Medulla oblongata (tissue), 1 donor: Measurements from ENCODE around the gene PRCC.
"Not testable (repeated sequence)": the region's sequence is repeated elsewhere in the genome, so short reads cannot be mapped to it uniquely, and the experiment has no call there.

Experiments
- DNase-seq: peaks from one replicate; pipeline ENCODE4 v3.0.0-alpha.2; 2015; ENCODE audit errors: extremely low spot score

Gene PRCC

DNA sequence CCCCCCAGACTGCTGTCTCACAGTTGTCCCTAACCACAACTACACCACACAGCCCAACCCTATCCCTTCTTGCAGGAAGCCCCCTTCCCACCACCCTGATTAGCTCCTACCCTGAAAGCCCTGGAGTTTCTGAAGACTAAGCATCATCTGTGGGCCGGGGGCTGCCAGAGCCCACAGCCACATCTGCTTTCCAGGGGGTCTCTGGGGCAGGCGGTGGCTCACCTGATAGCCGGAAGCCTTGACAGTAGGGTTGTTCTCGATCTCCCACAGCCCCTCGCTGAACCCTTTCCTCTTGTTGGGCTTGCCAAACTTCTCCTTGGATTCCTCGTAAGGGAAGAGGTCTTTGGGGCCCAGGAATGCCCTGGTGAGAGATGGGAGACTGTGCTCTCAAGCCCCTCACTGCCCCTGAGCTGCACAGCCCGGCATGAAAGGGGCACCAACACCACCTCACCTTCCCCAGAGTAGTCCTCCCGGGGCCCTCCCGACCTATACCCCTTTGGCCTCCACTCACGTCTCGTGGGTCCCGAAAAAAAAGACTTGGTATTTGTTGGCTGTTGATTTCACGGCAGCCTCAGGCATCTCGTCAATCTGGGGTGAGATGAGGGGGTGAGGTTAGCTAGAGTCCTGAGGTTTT is 22.4 kb upstream of the PRCC start:
- no peak for DNase-seq

DNA sequence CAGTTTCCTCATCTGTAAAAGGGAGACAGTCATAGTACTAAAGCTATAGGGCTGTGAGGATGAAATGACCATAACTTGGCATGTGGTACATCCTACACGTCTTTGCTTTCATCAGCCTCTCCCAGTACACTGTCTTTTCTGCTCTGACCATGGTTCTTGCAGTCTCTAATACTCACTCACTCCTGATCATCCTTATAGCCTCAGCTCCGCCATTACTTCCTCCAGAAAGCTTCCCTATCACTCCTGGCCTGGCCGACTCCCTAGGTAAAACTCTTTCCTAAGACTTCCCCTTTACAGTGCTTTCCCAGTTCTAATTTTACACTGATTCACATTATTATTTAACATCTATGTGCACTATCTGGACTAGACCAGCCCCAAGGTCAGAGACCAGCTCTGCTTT is 21.5 kb upstream of the PRCC start:
- DNase-seq: no peak

- DNase-seq: no peak
Measured at GRCh38 chr1:156746406-156746727, 21.0 kb upstream of the PRCC start.

DNA sequence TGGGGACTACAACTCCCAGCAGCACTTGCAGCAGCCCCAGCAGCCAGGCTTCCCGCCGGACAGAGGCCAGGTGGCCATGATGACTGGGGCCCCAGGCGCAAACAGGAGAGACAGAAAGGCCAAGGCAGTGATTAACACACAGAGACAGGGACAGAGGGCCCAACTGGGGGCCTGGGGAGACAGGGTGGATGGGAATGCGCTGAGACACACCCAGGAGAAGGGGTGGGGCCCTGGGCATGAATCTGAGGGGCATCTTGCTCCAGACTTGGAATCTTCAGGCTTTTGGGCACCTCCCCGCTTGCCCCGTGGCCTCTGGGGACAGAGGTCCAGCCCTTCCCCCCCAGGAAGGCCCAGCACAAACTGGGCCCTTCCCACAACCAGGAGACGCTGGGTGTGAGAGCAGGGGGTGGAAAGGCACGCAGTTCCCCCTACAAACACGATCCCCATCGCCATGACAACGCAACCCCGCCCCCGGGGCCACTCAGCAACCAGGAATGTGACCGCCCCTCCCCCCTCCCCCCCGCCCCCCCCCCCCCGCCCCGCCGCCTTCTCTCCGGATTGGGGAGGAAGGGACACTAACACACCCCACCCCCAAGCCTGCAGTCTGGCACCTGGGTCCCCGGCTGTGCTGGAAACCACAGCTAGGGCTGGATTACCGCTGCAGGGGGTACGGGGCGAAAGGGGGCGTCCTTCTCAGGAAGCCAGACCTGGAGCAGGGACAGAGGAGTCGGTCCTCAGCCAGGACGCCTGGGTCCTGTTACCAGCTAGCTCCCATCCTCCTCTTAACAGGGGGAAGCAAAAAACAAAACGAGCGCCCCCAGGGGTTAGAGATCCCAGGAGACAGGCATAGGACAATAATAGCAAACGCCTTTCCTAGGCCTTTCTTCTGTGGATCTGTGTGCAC is 20.4 kb upstream of the PRCC start:
- DNase-seq: peak; percentile 79

GRCh38 chr1:156747742-156748669 is 19.3 kb upstream of the PRCC start:
- DNase-seq: no peak

GRCh38 chr1:156748670-156749418 is 18.5 kb upstream of the PRCC start:
- DNase-seq: peak; percentile 78

DNA sequence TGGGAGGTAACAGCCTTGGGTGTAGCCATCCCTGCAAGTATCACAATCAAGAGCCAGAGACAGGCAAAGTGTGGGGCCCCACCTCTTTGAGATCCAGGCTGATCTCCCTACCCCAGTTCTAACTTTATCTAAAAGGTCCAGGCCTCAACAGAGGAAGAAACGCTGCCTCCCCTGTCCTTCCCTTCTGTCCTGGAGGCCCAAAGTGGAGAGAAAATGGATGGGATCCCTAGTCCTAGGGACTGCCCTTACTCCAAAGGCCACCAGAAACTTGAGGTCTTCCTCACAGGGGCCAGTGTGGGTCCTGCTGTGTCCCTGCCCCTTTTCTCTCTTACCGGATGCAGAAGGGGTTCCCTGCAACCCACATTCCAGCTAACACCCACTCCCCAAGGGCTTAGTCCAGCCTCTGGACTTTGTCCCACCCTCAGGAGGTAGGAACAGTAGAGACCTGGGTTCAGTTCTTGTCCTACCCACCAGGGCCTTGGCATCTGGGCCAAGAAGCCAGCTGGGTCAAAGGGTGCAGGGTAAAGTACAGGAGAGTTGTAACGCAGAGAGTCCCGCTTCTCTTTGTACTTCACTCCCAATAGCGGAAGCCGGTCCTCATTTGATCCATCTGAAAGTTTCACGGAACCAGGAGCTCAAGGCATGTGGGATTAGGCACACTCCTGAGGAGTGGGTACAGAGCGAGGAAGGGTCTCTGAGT is 17.8 kb upstream of the PRCC start:
- no peak for DNase-seq

DNA sequence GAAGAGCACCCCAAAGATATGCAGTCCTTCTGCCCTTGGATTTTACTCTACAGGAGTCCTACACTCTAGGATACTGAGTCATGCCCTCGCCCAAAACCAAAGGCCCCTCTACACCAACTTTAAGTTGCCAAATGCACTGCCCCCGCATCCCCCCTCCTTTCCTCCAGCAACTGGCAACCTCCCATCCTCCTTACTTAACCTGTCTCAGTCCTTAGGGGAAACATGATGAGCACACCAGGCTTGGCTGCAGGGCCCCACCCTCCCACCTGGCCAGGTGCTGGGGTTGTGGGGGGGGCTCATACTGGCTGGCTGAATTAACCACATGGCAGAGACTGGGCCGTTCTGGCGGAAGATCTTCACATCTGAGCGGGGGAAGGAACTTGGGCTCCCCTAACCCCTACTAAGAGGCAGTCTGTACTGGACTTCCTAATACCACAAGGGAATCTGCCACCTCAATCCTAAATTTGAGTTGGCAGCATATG is 17.1 kb upstream of the PRCC start:
- DNase-seq: no peak

DNA sequence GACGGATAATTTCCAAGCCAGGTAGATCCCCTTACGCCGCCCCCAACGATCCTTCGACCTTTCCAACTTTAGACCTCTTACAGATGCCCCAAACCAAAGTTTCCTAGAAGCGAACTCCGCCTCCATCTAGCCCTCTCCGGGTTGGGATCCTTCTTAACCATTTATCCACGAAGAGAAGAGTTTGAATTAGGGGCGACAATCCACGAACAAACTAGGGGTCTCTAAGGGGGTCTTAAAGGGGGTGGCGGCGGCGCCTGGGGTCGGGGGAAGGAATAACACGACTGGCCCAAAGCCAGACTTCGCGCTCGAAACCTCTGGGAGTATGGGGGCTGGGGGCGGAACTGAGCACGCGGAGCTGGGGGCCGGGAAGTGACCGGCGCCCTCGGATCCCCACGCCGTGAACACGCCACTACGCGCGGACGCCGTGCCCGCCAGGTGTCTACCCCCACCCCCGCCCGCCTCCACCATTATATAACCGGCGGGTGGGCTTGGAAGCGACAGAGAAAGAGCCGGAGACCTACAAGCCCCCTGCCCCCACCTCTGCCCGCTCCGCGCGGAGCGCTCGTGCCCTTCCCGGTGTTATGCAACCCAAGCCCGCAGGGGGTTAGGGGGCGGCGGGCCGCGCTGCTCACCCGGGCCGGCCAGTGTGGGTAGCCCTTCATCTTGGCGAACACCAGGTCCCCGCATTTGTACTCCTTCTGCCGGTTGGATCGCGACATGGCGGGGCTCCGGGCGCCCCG is 16.5 kb upstream of the PRCC start:
- no peak for DNase-seq

- no peak for DNase-seq
Measured at GRCh38 chr1:156751451-156751756, 15.9 kb upstream of the PRCC start, which contains the start of gene HDGF. TSS of gene HDGF (minus strand) at chr1:156751675. CDS start at chr1:156751429, 246 bp downstream.

- DNase-seq: peak; percentile 98
Measured at GRCh38 chr1:156751757-156752481, 15.4 kb upstream of the PRCC start.

DNA sequence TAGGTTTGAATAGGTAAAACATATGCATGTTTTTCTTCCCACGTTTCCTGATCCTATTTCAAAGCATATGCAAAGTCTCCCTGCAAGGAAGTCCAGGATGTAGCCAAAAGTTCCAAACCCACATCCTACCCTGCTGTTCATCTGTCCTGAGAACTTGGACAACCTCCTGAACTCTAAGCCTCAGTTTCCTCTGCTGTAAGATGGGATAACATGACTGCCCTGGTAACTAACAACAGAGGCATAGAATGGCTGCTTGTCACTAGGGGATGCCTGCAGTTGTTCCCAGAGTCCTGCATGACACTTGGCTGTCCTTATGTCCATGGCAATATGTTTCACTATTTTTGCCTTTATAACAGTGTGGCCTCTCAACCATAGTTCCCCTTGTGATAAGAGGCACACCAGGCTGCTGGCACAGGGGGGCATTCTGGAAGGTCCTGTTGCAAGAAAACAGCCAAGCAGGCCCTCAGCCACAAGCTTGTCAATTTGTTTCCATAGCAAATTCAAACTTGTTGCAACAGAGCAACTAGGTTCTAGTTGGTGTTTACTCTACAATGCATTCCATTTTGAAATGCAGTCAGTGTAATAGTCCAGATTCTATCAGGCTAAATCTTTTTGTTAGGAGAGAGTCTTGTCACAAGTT is 14.4 kb upstream of the PRCC start:
- DNase-seq: no peak

GRCh38 chr1:156754219-156754618 is 13.1 kb upstream of the PRCC start:
- DNase-seq: no peak

DNA sequence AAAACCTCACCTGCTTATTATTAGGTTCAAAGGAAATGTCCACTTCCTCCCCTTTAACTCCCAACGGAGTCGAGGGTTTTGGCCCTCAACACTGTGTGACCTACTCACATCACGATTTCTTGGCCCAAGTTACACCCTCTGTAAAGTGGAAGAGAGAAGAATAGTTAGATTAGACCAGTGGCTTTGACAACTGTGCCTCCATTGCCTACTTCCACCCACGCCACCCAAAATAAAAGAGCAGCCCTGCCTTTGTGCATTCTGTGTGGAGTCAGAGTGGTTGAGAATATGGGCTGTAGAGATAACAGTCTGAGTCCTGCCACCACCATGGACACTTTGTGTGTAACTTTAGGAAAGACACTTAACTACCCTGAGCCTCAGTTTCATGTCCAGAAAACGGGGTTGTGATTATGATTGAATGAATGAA is 11.8 kb upstream of the PRCC start:
- no peak for DNase-seq

- DNase-seq: no peak
Measured at GRCh38 chr1:156756355-156756754, 11.0 kb upstream of the PRCC start.

GRCh38 chr1:156757572-156758253 is 9.6 kb upstream of the PRCC start:
- DNase-seq: not testable (repeated sequence)

- DNase-seq: no peak
Measured at GRCh38 chr1:156760092-156760795, 7.1 kb upstream of the PRCC start.

DNA sequence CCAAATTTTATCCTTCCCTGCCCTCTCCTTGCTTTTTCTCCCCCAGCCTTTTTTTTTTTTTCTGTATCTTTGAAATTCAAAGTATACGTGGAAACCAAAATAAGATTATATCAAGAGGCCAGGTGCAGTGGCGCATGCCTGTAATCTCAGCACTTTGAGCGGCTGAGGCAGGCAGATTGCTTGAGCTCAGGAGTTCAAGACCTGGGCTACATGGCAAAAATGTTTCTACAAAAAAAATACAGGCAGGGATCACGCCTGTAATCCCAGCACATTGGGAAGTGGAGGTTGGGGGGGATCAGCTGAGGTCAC is 6.6 kb upstream of the PRCC start:
- no peak for DNase-seq
